Adrenal gland (tissue), 12 donors: Measurements from ENCODE around the gene NTPCR. TPM values are rescaled to one million over a fixed set of nuclear protein-coding genes. Genes with fewer than 3 reads are reported as not detected.

ENCODE experiments used
- DNase-seq, 7 donors: peaks; one replicate each; pipeline ENCODE4 v3.0.0-alpha.2; 2019 to 2020
- H3K27ac ChIP-seq, 5 donors: fragments of 200-600 bp; sonication (generic) in 4 of 5; 1 replicate in 3 of 5; 2 replicates in 2 of 5; pipeline versions ENCODE4 v1.5.1 to v1.8.0; 2016 to 2020; ENCODE audit warnings: mild to moderate bottlenecking in 1 of 5
- H3K27me3 ChIP-seq: fragments of 200-600 bp; 2 replicates; pipeline ENCODE4 v1.8.0; 2021
- H3K36me3 ChIP-seq, 2 donors: fragments of 200-600 bp; replicated peaks in 1 of 2; 1 replicate in 1 of 2; 2 replicates in 1 of 2; pipeline versions ENCODE4 v1.5.1 to v1.8.0; 2018 to 2022
- H3K4me1 ChIP-seq, 2 donors: fragments of 200-600 bp; replicated peaks in 1 of 2; 1 replicate in 1 of 2; 2 replicates in 1 of 2; pipeline versions ENCODE4 v1.5.1 to v1.8.0; 2018 to 2021
- H3K4me3 ChIP-seq, 4 donors: fragments of 200-600 bp; sonication (generic) in 3 of 4; one replicate each; pipeline ENCODE4 v1.5.1; 2016 to 2018
- H3K9me3 ChIP-seq, 3 donors: fragments of 200-600 bp; sonication (generic) in 1 of 3; replicated peaks in 1 of 3; 1 replicate in 2 of 3; 2 replicates in 1 of 3; pipeline versions ENCODE4 v1.5.1 to v1.8.0; 2016 to 2021
- POLR2A ChIP-seq, 2 donors: fragments of 450-650 bp; IDR thresholded peaks; one replicate each; pipeline ENCODE4 v1.6.1; 2017; ENCODE audit warnings: antibody characterized with exemption in 2 of 2, mild to moderate bottlenecking in 2 of 2, moderate library complexity in 1 of 2
- WGBS, 4 donors: extraction: QIAGEN DNeasy Blood & Tissue Kit in 2 of 4; methylation state at CpG; one replicate each; pipeline versions ENCODE4 v1.1.5 to v1.1.7; 2013 to 2017; 5-methylcytosine and 5-hydroxymethylcytosine counted together
- intact Hi-C, 2 donors: fragments of 100-400 bp; cut with DNase I; formaldehyde crosslinking; loops; one replicate each; pipeline versions ENCODE4 v1.14.1 to v1.15.0; 2022 to 2023
- polyA plus RNA-seq, 3 donors: library from polyadenylated mRNA; stranded (reverse); fragments of 200-250 nt in 2 of 3; fragments of 350-450 nt in 1 of 3; fragmentation: Illumina TruSeq in 1 of 3; extraction: RNeasy Lipid Tissue Mini Kit (QIAGEN cat#74804) in 1 of 3; gene quantifications; one replicate each; pipeline ENCODE4 v1.2.3, GENCODE V29; 2013 to 2014
- total RNA-seq, 9 donors: library from RNA; depleted of rRNA in 4 of 9; stranded (reverse); fragments of >200 nt in 4 of 9; fragments of 120-200 nt in 1 of 9; fragmentation: NEBNext Ultra II Directional in 1 of 9; extraction: Animal tissue kit (Norgen Biotek cat#: 25700) in 1 of 9; gene quantifications; one replicate each; pipeline versions ENCODE4 v1.1.0 to v1.2.4, GENCODE V29; 2013 to 2023
- TF ChIP-seq, protein P1 (sequence below), 6 experiments: fragments of 450-650 bp in 4 of 6; fragments of 200-600 bp in 2 of 6; sonication (generic) in 1 of 6; IDR thresholded peaks; 1 replicate in 5 of 6; 2 replicates in 1 of 6; pipeline versions ENCODE4 v1.5.1 to v1.8.0; 2016 to 2021; ENCODE audit warnings: antibody characterized with exemption in 6 of 6, mild to moderate bottlenecking in 2 of 6, moderate library complexity in 1 of 6
- donor health status: healthy with polysubstance abuse.
- donor health status: Bipolar disorder and iron deficiency.
- donor health status: DM: yes; HTN: yes; CAD: no.
- donor health status: DM: no; HTN: no; CAD: no.
- donor health status: DM: no; HTN: no; CAD: no.
- donor health status: DM: yes; HTN: yes; CAD: no.

NTPCR gene
- total and polyA plus RNA-seq, 12 donors: 17.3 to 72.0 (median 57.2) TPM

DNA sequence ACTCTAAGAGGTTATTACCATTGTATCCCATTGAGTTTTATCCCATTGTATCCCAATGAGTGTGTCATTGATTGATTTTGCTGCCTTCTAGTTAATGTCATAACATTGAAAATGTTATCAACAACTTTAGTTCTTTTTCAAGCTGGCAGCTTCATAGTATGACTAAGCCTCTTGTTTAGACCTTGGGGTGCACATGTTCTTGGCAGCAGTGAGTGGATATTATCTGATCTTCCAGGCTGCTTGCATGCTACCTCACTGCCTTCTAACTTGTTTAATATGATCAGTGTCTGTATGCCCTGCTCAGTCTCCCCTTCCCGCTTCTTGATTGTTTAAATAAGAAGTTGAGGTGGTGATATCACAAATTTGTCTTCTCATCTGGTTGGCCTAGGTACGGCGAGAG, 24.6 kb downstream of the NTPCR start:
- Histone ChIP-seq H3K27ac (peak overlapping the region in 4 of 5 donors; percentile 42 to 57 (median 49)), H3K27me3 (no peaks in the 10 kb centered on the region), H3K9me3 (peaks cover 0 to 10% (median 0%) of the 10 kb centered on the region in 3 donors), H3K4me1 (peaks cover 12 to 13% of the 10 kb centered on the region in 2 donors), H3K36me3 (peaks cover 0 to 12% of the 10 kb centered on the region in 2 donors), H3K4me3 (no peak overlapping the region)
- intact Hi-C loops: no loop called here
- WGBS, 4 donors: 42 to 53% (median 50%) methylated on average over 3 of the region's 3 CpGs
- DNase-seq: peak; percentile 47 to 88 (median 78)
- peak in 1 of 2 donors; percentile 49 for TF ChIP-seq POLR2A (IDR thresholded peaks at IDR 0.05)
- TF ChIP-seq, protein P1, sequence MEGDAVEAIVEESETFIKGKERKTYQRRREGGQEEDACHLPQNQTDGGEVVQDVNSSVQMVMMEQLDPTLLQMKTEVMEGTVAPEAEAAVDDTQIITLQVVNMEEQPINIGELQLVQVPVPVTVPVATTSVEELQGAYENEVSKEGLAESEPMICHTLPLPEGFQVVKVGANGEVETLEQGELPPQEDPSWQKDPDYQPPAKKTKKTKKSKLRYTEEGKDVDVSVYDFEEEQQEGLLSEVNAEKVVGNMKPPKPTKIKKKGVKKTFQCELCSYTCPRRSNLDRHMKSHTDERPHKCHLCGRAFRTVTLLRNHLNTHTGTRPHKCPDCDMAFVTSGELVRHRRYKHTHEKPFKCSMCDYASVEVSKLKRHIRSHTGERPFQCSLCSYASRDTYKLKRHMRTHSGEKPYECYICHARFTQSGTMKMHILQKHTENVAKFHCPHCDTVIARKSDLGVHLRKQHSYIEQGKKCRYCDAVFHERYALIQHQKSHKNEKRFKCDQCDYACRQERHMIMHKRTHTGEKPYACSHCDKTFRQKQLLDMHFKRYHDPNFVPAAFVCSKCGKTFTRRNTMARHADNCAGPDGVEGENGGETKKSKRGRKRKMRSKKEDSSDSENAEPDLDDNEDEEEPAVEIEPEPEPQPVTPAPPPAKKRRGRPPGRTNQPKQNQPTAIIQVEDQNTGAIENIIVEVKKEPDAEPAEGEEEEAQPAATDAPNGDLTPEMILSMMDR (IDR thresholded peaks at IDR 0.05): no peak

DNA sequence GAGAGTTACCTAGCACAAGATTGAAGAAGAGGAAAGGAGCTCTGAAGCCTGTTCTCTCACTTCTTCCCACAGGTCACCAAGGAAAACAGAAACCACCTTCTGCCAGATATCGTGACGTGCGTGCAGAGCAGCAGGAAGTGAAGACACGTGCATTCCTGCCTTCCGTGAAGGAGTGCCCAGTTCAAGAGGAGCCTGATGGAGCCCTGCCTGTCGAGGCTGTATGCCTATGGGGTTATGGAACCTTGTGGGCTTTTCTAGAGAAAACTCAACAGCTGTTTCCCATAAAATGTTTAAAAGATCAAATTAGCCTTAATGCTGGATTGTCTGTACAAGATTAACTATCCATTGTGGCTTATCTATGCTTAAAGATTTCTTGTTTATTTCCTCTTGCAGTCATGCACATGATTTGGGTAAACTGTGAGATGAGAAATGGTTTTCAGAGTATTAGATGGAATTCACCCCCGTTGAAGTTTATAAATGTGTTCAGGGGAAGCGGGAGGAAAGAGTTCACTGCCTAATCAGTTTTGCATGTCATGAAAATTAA, 27.8 kb downstream of the NTPCR start:
- intact Hi-C loops: no loop called here
- 69 to 76% (median 71%) methylated on average over 8 of the region's 8 CpGs for WGBS, 4 donors
- Histone ChIP-seq H3K36me3 (no peaks in the 10 kb centered on the region), H3K9me3 (peaks cover 0 to 10% (median 0%) of the 10 kb centered on the region in 3 donors), H3K27me3 (no peaks in the 10 kb centered on the region), H3K4me3 (no peak overlapping the region), H3K4me1 (peaks cover 12 to 13% of the 10 kb centered on the region in 2 donors), H3K27ac (no peak overlapping the region)
- DNase-seq: no peak
- TF ChIP-seq, protein P1 (IDR thresholded peaks at IDR 0.05): no peak
- TF ChIP-seq POLR2A (IDR thresholded peaks at IDR 0.05): no peak

DNA sequence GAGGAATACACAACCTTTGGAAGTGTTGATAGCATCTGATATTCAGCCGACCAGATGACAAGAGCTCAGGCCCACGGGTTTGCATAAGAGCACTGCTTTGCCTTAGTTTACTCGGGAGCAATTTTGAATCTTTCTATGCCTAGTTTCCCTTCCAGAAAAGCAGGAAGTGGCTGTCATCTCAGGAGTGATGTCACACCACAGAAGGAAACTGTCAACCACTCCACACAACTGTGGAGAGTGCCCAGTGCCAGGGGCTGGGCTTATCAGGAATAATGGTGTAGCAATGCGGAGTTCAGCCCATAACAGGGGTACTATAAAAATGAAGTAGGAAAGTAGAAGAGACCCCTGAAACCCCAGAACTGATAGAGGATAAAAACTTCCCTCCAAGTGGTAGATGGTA, 28.4 kb downstream of the NTPCR start:
- Histone ChIP-seq H3K36me3 (no peaks in the 10 kb centered on the region), H3K4me3 (no peak overlapping the region), H3K27me3 (no peaks in the 10 kb centered on the region), H3K4me1 (peaks cover 12 to 13% of the 10 kb centered on the region in 2 donors), H3K27ac (no peak overlapping the region), H3K9me3 (peaks cover 0 to 5% (median 0%) of the 10 kb centered on the region in 3 donors)
- DNase-seq: no peak
- TF ChIP-seq, protein P1 (IDR thresholded peaks at IDR 0.05): no peak
- no peak for TF ChIP-seq POLR2A (IDR thresholded peaks at IDR 0.05)
- WGBS, 4 donors: 70 to 83% (median 71%) methylated on average over 4 of the region's 4 CpGs
- intact Hi-C loops: no loop called here

DNA sequence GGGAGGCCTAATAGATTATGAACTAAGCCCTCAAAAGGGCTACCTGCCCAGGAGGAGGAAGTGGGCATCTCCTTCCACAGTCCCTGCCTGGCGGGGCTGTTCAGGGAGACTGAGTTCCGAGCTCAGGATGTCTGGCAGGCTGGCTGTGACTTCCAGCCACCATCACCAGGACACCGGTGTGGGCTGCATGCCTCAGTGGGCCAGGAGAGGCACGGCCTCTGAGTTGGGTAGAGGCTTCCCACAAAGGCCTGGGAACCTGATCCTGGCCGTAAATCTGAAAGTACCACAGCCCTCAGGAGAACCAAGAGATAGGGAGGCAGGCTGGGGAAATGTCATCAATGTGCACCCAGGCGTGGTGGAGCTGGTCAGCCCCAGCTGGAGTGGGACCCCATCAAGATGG, 29.1 kb downstream of the NTPCR start:
- Histone ChIP-seq H3K36me3 (no peaks in the 10 kb centered on the region), H3K27me3 (no peaks in the 10 kb centered on the region), H3K4me1 (peaks cover 10 to 12% of the 10 kb centered on the region in 2 donors), H3K9me3 (no peaks in the 10 kb centered on the region), H3K4me3 (no peak overlapping the region), H3K27ac (no peak overlapping the region)
- DNase-seq: no peak
- TF ChIP-seq, protein P1 (IDR thresholded peaks at IDR 0.05): no peak
- TF ChIP-seq POLR2A (IDR thresholded peaks at IDR 0.05): no peak
- intact Hi-C loops: no loop called here
- 93 to 98% (median 96%) methylated on average over 4 to 6 of the region's 6 CpGs for WGBS, 4 donors
